Activated CD8-positive, alpha-beta T cell treated with anti-CD3 and anti-CD28 coated beads, Interleukin-2, amount 10 ng/mL, durations not matched to agents 7 days and 5 days (primary cell): ENCODE measurements around the gene CDK1. TPM values are rescaled to one million over a fixed set of nuclear protein-coding genes. Genes with fewer than 3 reads are reported as not detected.
"Not testable (repeated sequence)": the region's sequence is repeated elsewhere in the genome, so short reads cannot be mapped to it uniquely, and the experiment has no call there.

Experiments used
- ATAC-seq: fragments of 150-1000 bp; cut with Tn5 transposase; one replicate; pipeline ENCODE4 v1.10.0; 2021; ENCODE audit warnings: moderate library complexity
- CTCF ChIA-PET: fragments of 350-600 bp; sonication (Branson Sonifier 250); formaldehyde crosslinking; loops from one replicate; lab custom pipeline; 2021; ENCODE audit warnings: antibody characterized with exemption; lab: Charles Lee
- POLR2A ChIA-PET: fragments of 350-600 bp; sonication (Branson Sonifier 250); formaldehyde crosslinking; loops from one replicate; lab custom pipeline; 2021; ENCODE audit warnings: antibody characterized with exemption; lab: Charles Lee
- DNase-seq: peaks from one replicate; pipeline ENCODE4 v3.0.0-alpha.2; 2020
- H3K27ac Mint-ChIP-seq: one replicate; pipeline ENCODE4 v1.8.0; 2021; ENCODE audit warnings: mild to moderate bottlenecking, mixed read lengths
- H3K27me3 Mint-ChIP-seq: one replicate; pipeline ENCODE4 v1.8.0; 2021; ENCODE audit warnings: low read depth, mixed read lengths
- H3K36me3 Mint-ChIP-seq: one replicate; pipeline ENCODE4 v1.8.0; 2021; ENCODE audit warnings: low read depth, mixed read lengths
- H3K4me1 Mint-ChIP-seq: one replicate; pipeline ENCODE4 v1.8.0; 2021; ENCODE audit warnings: low read depth, mixed read lengths
- H3K4me3 Mint-ChIP-seq: one replicate; pipeline ENCODE4 v1.8.0; 2021; ENCODE audit warnings: mild to moderate bottlenecking, mixed read lengths
- H3K9me3 Mint-ChIP-seq: one replicate; pipeline ENCODE4 v1.8.0; 2022; ENCODE audit warnings: mixed read lengths; ENCODE audit not compliant: insufficient read depth
- total RNA-seq, 2 experiments: library from RNA; stranded (reverse); gene quantifications; one replicate each; pipeline ENCODE4 v1.2.3, GENCODE V29; 2021

The CDK1 gene
- total RNA-seq, 2 experiments from 2014 or later: 131 to 147 TPM

GRCh38 chr10:60835049-60835448 lies 56.8 kb downstream of the CDK1 start:
- Mint-ChIP-seq H3K4me3 (no peak overlapping the region), H3K36me3 (no peaks in the 10 kb centered on the region), H3K27ac (no peak overlapping the region), H3K9me3 (no peaks in the 10 kb centered on the region), H3K27me3 (peaks cover 2% of the 10 kb centered on the region), H3K4me1 (no peaks in the 10 kb centered on the region)
- CTCF ChIA-PET: interaction anchor here (2.4 kb wide), 1 partner anchor 15 kb away, joined by 8 read pairs; no protein-coding TSS in a partner anchor
- POLR2A ChIA-PET: no interaction called here
- DNase-seq (no peak), ATAC-seq (no peak)

GRCh38 chr10:60841227-60841626 lies 62.9 kb downstream of the CDK1 start:
- H3K9me3 Mint-ChIP-seq, H3K4me1 Mint-ChIP-seq, H3K27me3 Mint-ChIP-seq, DNase-seq, CTCF ChIA-PET, POLR2A ChIA-PET, H3K27ac Mint-ChIP-seq, H3K36me3 Mint-ChIP-seq, H3K4me3 Mint-ChIP-seq, ATAC-seq: not testable (repeated sequence)

- ATAC-seq (no peak), DNase-seq (no peak)
- Mint-ChIP-seq H3K36me3 (no peaks in the 10 kb centered on the region), H3K27me3 (no peaks in the 10 kb centered on the region), H3K4me1 (no peaks in the 10 kb centered on the region), H3K4me3 (no peak overlapping the region), H3K27ac (no peak overlapping the region), H3K9me3 (no peaks in the 10 kb centered on the region)
- ChIA-PET POLR2A (no interaction called here), CTCF (no interaction called here)
Measured at GRCh38 chr10:60842694-60843093, 64.4 kb downstream of the CDK1 start.

Other genes starting within 250 kb of the CDK1 start
- gene RHOBTB1, start 165.7 kb downstream of the CDK1 start, total RNA-seq: under 1 TPM in 1 of 2 experiments, not detected in 1; 0.05 TPM